Caki2 (cell line): ENCODE measurements around the gene COBL. TPM values are rescaled to one million over a fixed set of nuclear protein-coding genes. Genes with fewer than 3 reads are reported as not detected.

Experiments
- DNase-seq: peaks from one replicate; pipeline ENCODE4 v3.0.0-alpha.2; 2015; ENCODE audit warnings: low read depth
- in situ Hi-C: cut with HindIII; loops from 2 replicates; pipeline ENCODE4 v1.10.0; 2016; ENCODE audit warnings: low sequenced_read_pairs, low pct_unique_long_range_greater_than_20kb, mixed read lengths
- total RNA-seq: library from RNA; depleted of rRNA; stranded (reverse); fragments of >200 nt; shearing (Covaris generic); gene quantifications from 2 replicates; pipeline ENCODE4 v1.2.3, GENCODE V29; 2014; ENCODE audit warnings: low replicate concordance

COBL gene
- total RNA-seq, 1 experiment from 2014 or later = 1.3 TPM

GRCh38 chr7:51082940-51083533, 233.6 kb downstream of the COBL start:
- in situ Hi-C loops = no loop called here
- DNase-seq = no peak

- no peak for DNase-seq
- in situ Hi-C loops = no loop called here
Measured at GRCh38 chr7:51082096-51082840, 234.3 kb downstream of the COBL start.

DNA sequence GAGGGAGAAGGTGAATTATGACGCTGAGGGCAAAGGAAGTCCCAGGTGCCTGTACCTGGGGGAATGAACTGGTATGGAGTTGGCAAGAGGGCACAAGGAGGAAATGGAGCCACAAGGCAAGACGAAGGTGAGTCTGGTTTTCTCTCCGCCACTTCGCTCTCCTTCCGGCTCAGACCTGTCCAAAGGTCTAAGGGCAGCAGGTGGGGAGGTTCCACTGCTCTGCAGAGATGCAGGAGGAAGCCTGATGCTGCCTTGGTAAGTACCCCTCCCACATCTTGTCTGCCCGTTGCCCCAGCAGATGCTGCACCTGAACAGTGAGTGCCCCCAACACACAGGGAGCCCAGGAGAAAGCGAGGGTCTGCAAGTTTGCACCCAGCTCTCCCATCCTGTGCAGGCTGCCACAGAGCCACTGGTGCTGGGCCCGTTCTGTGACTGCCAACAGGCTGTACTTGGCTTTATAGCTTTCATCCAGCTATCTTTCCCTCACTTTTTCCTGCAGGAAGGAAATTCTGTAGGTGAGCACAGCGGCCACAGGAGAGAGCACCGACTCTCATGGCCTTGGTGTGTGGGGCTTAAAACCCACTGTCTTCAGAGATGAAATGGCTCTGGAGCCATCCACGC, 235.2 kb downstream of the COBL start:
- DNase-seq = no peak
- in situ Hi-C loops = no loop called here

DNA sequence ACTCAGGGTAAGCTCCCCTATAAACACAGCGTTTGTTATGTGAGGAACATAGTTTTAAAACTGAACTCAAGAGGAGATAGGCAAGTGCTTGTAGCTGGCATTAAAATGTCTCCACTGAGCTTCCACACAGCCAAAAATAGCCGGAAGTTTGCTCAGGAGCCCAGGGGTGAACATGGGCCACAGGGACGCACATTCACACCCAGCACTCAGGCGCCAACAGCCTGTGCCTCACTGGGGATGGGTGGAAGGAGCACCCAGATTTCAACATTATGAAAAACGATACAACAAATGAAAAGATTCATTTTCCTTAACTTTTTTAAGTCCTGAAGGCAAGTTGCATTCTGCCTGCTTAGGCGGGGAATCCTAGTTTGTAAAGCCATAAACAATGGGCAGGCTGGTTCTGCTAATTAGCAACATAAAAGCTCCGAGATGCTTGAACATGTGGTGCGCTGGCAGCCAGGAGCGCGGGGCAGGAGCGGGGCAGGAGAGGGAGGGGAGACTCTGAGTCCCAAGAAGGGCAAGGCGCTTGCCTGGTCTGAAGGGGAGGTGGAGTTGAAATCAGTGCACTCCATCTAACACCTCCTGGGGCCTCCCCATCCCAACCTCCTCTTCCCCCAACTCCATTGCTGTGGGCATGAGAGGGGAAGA, 235.9 kb downstream of the COBL start:
- in situ Hi-C loops = no loop called here

DNA sequence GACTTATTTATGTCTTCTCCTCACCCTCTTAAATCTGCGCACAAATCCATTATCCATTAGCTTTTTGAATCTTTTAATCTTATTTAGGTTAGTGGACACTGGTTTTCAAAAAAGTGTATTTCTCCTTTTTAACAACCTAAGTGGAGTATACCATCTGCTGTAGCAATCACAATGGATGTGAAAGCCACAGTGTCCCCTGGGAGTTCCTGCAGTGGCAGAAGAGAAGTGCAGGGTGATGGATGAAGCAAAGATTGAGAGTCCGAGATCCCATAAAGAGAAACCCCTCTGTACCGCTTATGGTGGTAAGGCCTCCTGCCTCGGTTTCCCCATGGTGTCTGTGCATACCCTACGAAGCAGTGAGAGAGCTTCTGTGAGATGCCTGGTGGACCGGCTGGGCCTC, 236.4 kb downstream of the COBL start:
- in situ Hi-C loops = no loop called here
- DNase-seq = no peak

More for the DNA sequence above, 235.9 kb downstream of the COBL start:
- DNase-seq = no peak

DNA sequence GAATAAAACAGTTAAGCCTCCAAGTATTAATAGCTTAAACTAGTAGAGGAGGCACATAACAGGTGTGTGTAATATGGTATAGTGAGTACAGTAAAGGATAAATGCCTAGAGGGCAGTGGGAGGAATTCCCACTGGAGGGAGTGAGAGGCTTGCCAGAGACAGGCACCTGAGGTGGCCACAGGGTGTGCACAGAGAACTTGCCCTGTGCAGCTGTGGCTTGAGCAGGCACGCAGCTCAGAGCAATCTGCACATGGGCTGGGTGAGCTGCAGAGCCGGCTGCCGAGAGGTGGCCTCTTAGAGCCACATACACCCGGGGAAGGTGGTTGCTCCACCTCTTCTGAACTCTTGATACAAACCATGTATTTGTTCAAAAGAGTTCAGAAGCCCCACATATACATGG, 237.1 kb downstream of the COBL start:
- in situ Hi-C loops = no loop called here
- DNase-seq = no peak

DNA sequence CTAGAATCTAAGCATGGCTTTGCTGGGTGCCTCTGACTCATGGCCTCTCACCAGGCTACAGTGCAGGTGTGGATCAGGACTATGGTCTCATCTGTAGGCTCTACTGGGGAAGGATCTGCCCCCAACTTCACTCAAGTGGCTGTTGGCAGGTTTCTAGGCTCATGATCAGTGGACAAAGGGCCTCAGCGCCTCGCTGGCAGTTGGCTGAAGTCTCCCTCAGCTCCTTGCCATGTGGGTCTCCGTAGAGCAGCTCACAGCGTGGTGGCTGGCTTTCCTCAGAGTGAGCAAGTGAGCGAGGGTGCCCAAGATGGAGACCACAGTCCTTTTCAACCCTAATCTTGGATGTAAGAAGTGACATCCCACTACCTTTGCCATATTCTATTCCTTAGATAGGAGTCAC, 238.0 kb downstream of the COBL start:
- in situ Hi-C loops = no loop called here
- no peak for DNase-seq

- in situ Hi-C loops = no loop called here
- no peak for DNase-seq
Measured at GRCh38 chr7:51077987-51078370, 238.6 kb downstream of the COBL start.

DNA sequence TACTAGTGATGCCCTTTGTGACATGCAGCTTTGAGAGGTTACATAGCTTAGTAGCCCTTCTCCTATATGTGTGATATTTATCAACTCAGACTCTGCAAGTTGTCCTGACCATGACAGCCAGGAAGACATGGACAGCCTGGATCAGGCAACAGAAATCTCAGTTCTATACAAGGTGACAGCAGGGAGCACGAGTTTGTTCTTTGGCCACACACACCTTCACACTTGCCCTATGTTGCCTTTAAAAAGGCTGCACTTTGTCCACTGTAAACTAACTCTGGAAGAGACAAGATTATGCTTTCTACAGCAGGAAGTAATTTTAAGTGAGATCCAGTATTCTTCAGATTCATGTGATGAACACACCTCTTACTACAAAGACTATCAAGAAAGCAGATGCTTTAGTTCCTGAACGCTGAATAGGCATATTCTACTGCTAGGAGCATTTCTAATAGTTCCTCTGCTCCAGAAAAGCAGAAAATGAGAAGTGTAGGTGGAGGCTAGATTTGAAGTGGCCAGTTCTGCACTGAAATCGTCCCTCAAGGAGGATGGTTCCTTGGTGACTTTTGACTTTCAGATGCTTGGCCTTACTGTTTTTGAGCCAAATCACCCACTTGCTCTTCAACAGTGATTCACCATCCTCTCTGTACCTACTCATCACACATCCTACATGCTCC, 239.2 kb downstream of the COBL start:
- in situ Hi-C loops = no loop called here
- no peak for DNase-seq

DNA sequence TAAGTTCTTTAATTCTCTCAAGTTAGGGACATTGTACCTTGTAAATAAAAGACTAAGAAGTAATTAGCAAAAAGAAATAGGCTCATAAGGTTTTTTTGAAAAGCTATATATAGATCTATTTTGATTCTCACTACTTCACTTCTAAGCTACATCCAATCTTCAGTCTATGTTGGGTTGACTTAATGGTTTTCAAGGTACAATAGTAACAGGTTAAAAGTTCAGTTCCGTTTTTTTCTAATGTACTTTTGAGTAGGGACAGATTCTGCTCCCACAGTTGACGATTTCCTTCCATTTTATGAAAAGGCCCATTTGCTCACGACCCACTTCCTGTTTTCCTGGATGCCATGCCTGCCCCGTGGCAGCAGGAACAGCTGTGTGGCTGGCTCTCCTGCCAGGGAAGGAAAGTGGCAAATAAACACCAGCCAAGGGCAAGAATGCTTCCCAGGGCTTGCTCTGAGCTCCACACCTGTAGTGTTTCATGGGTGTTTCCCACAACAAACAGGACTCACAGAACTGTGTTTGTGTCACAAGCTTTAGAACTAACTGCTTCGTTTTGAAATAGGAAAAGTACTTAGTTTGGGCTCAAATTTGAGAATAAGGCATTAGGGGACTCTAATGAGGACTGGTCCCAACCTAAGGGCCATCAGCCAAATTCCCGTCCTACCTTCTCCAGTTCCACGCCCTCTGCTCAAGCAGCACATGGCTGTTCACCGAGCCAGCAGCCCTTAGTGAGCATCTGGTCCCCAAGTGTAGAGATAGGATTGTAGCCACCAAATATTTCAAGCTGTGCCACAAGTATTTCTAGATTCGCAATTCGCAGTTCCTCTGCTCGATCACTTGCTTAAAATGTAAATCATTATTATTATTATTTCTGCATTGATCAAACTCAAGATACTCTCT, 240.7 kb downstream of the COBL start:
- no peak for DNase-seq
- in situ Hi-C loops = no loop called here

DNA sequence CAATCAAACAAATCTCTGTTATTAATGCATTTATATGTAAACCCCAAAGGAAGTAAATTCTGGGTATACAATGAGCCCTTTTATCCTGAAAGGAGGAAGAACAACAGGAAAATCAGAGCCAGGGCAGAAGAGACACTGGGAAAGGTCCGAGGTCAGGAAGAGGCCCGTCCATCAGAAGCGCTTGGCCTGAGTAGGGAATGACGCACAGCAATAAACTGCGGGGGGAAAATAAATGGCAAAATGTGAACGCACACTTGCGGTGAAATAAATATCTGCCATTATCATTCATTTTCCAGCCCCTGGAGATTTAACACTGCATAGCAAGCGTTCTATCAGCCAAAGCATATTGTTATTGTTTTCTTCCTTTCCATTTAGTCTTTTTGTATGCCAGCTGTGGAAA, 243.4 kb downstream of the COBL start:
- no peak for DNase-seq
- in situ Hi-C loops = no loop called here

DNA sequence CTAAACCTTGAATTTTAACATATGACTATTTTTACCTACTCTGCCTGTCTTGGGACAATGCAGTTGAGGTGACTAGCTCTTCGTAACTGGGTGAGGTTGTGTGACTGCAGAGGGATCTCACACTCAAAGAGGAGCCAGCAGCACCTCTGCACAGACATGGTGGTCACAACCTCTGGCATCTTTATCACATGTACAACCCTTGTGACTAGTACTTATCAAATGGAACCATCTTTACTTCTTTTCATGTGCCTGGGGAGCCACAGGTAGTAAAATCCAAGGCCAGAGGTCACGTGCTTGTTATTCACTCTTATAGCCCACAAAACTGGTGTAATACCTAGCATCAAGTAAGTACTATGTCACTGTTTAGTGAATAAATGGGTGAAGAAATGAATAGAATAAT, 244.3 kb downstream of the COBL start:
- no peak for DNase-seq
- in situ Hi-C loops = no loop called here

GRCh38 chr7:51071427-51071826, 245.2 kb downstream of the COBL start:
- in situ Hi-C loops = no loop called here
- no peak for DNase-seq

GRCh38 chr7:51070151-51070550, 246.5 kb downstream of the COBL start:
- in situ Hi-C loops = no loop called here

GRCh38 chr7:51069411-51070083, 247.1 kb downstream of the COBL start:
- in situ Hi-C loops = no loop called here
- no peak for DNase-seq

More at GRCh38 chr7:51070151-51070550, 246.5 kb downstream of the COBL start:
- DNase-seq = no peak

DNA sequence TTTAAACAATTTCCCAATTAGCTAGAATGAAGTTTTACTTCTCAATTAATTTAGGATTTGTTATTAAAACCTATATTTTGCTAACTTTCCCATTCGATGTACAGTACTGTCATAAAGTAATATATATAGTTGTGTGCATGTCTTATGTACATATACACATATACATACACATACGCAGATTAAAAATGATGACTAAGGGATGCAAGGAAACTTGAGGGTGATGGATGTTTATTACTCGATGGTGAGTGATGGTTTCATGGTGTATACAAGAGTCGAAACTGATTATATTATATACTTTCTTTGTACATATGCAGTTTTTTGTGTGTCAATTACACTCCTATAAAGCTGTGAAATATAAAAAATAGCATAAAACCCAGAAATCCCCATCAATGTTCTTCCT, 248.2 kb downstream of the COBL start:
- in situ Hi-C loops = no loop called here
- no peak for DNase-seq

DNA sequence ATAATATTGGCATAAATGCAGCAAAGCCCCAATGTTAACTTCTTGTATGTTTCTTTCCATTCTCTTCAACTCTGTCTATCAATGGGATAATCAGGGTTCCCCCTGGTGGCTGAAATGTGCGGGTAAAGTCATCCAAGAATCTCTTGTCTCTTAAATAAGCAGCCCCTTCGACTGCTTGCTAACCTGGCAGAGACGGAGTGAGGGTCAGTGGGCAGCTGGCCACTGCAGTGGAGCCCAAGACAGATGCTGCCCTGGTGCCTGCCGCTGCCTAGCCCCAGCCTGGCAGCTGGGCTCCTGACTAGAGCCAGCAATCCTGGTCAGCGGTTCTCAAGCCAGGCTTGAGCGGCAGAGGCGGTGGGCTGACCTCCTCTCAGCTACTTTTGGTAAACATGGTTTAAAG, 248.9 kb downstream of the COBL start:
- in situ Hi-C loops = no loop called here
- peak; percentile 74 for DNase-seq
